Stimulated activated CD8-positive, alpha-beta memory T cell treated with anti-CD3 and anti-CD28 coated beads, Interleukin-4, amount 100 ng/mL, for 4 hours (primary cell): ENCODE data around the gene SAMD10.
"Not testable (repeated sequence)": the region's sequence is repeated elsewhere in the genome, so short reads cannot be mapped to it uniquely, and the experiment has no call there.

Source experiments
- DNase-seq, 2 donors: peaks; one replicate each; pipeline ENCODE4 v3.0.0-alpha.2; 2020; ENCODE audit warnings: low read depth in 2 of 2, low spot score in 1 of 2

Gene SAMD10

GRCh38 chr20:63979557-63980316 is at the start of gene SAMD10:
SAMD10 (minus strand) TSS chr20:63979642; CDS start chr20:63979467, 175 bp downstream.
- peak; percentile 76 to 82 for DNase-seq

GRCh38 chr20:64027981-64028685 is 48.7 kb upstream of the SAMD10 start:
- no peak for DNase-seq

GRCh38 chr20:64025826-64026412 is 46.5 kb upstream of the SAMD10 start:
- no peak for DNase-seq

GRCh38 chr20:64025101-64025825 is 45.8 kb upstream of the SAMD10 start:
- no peak for DNase-seq

- DNase-seq, result no peak
Observed at GRCh38 chr20:64024141-64024990, 44.9 kb upstream of the SAMD10 start.

GRCh38 chr20:64023361-64024140 is 44.1 kb upstream of the SAMD10 start:
- no peak for DNase-seq

GRCh38 chr20:64022671-64023360 is 43.4 kb upstream of the SAMD10 start:
- DNase-seq, result no peak

- no peak for DNase-seq
Observed at GRCh38 chr20:64021124-64021975, 41.9 kb upstream of the SAMD10 start.

- DNase-seq, result no peak
Observed at GRCh38 chr20:64015635-64016034, 36.2 kb upstream of the SAMD10 start.

- not testable (repeated sequence) for DNase-seq
Observed at GRCh38 chr20:64012385-64013154, 33.1 kb upstream of the SAMD10 start.

- DNase-seq, result no peak
Observed at GRCh38 chr20:64011366-64011779, 31.9 kb upstream of the SAMD10 start.

- DNase-seq, result no peak
Observed at GRCh38 chr20:64010711-64011237, 31.3 kb upstream of the SAMD10 start.

GRCh38 chr20:64009811-64010387 is 30.5 kb upstream of the SAMD10 start:
- DNase-seq, result no peak

GRCh38 chr20:64006902-64007301 is 27.5 kb upstream of the SAMD10 start:
- DNase-seq, result no peak

- no peak for DNase-seq
Observed at GRCh38 chr20:64006490-64006889, 27.0 kb upstream of the SAMD10 start.

- DNase-seq, result no peak
Observed at GRCh38 chr20:64005394-64005793, 26.0 kb upstream of the SAMD10 start.
